ENCODE measurements around the gene CST8. TPM values are rescaled to one million over a fixed set of nuclear protein-coding genes. Genes with fewer than 3 reads are reported as not detected.

The CST8 gene
- total RNA-seq, 1 donor from 2014 or later: not detected

- intact Hi-C loops (cut with DNase I): no loop called here
- Histone ChIP-seq H3K9me3 (no peaks in the 10 kb centered on the region), H3K4me1 (no peaks in the 10 kb centered on the region), H3K27me3 (no peaks in the 10 kb centered on the region), H3K27ac (no peak overlapping the region), H3K4me3 (no peak overlapping the region), H3K36me3 (no peaks in the 10 kb centered on the region)
- ATAC-seq (no peak), DNase-seq (no peak)
- no peak for TF ChIP-seq CTCF (IDR thresholded peaks at IDR 0.05)
Measured at GRCh38 chr20:23544133-23544532, 53.2 kb downstream of the CST8 start.

Other genes with a start within 250 kb of the CST8 start
- 16.2 TPM for gene NXT1, start 140.3 kb upstream of the CST8 start, total RNA-seq
- gene GZF1, start 128.9 kb upstream of the CST8 start, total RNA-seq: 12.5 TPM
- 10.8 TPM for gene NAPB, start 69.6 kb upstream of the CST8 start, total RNA-seq
- gene CSTL1, start 51.4 kb upstream of the CST8 start, total RNA-seq: not detected
- gene CST11, start 38.2 kb upstream of the CST8 start, total RNA-seq: not detected
- not detected for gene CST9L, start 77.4 kb downstream of the CST8 start, total RNA-seq
- not detected for gene CST9, start 114.8 kb downstream of the CST8 start, total RNA-seq
- gene CST3, start 146.8 kb downstream of the CST8 start, total RNA-seq: 666 TPM
- not detected for gene CST4, start 197.9 kb downstream of the CST8 start, total RNA-seq